ENCODE measurements around the gene ARRDC2.
A peak's percentile ranks its signal among the peaks of the same experiment; 100 is the strongest.

DNA sequence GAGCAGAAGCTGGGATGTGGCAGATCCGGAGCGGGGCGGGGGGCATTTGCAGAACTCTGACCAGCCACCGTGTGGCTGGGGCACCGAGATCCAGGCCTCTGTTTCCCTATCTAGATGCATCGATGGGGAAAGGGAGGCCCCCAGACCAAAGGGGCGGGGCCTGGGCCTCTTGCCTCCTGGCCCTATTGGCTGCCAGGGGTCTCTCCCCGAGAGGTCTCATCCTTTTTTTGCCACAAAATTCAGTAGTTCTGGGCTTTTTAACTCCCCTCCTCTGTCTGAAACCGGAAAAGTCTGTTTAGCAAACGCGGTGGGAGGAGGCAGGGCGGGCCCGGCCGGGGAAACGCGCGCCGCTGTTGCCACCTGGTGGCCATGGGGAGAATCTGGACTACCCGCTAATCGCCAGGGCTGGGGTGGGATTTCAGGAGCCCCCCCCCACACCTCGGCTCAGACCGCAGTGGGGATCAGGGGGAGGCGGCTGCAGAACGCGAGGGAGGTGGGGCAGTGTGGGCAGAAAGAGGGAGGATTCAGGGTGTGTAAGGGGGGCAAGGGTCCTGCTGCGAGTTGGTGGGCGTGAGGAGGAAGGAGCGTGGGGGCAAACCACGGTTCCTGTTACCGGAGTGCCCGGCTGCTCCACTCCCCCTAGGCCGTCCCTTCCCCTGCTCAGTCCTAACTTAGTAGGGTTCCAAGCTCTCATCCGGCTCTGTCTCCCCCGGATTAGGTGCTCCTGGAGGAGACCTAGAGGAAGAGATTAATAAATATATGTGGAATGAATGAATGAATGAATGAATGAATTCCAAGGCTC, 50.4 kb downstream of the ARRDC2 start:
- TF ChIP-seq CTCF (IDR thresholded peaks at IDR 0.05) = peak; percentile 94 to 99 (median 98)
- TF ChIP-seq EP300 (IDR thresholded peaks at IDR 0.05) = peak; percentile 72 to 83
- TF ChIP-seq POLR2A (IDR thresholded peaks at IDR 0.05) = peak in 1 of 2 donors; percentile 50

Data from tibial nerve (tissue), 4 donors.